Medulla oblongata (tissue), 1 donor: ENCODE measurements around the gene PKD2L2.
"Not testable (repeated sequence)": the region's sequence is repeated elsewhere in the genome, so short reads cannot be mapped to it uniquely, and the experiment has no call there.

ENCODE experiments used
- DNase-seq: peaks from one replicate; pipeline ENCODE4 v3.0.0-alpha.2; 2015; ENCODE audit errors: extremely low spot score

Gene PKD2L2

DNA sequence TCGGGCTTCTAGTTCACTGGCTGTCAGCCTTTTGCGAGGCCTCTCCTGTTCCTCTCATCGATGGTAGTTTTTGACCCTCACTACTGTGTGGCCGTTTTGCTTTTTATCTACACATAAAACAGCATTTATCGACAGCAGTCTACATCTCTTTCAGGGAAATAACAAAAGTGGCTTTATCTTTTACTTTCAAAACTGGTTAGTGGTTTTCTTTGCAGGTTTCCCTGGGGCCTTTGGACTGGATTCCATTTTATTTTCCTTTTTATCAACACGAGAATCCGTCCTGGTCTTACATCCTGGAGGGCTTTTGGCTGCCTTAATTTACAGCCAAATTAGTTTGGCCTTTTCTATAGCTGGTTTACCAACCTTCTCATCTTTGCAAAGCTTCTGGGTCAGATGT is 793 bp upstream of the PKD2L2 start:
- peak; percentile 47 for DNase-seq

DNA sequence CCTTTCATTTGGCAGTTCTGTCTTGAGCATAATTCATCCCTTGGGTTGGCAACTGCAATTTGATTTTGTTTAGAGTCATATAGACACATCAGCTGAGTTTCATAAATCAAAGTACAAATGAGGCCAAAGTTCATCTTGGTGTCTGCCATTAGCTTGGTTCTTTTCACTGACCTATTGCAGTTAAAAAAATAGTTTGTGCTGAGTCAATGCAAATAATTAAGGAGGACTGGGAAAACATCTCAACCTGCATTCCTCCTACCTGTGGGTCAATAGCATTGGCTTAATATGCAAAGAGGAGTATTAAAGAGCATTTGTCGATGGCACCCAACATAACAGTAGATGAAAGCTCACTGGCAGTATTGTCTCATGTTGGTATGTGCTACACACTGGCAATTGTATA is 1.6 kb downstream of the PKD2L2 start:
- DNase-seq: no peak

- no peak for DNase-seq
Observed at GRCh38 chr5:137891849-137892248, 2.6 kb downstream of the PKD2L2 start.

- no peak for DNase-seq
Observed at GRCh38 chr5:137894586-137894985, 5.3 kb downstream of the PKD2L2 start.

DNA sequence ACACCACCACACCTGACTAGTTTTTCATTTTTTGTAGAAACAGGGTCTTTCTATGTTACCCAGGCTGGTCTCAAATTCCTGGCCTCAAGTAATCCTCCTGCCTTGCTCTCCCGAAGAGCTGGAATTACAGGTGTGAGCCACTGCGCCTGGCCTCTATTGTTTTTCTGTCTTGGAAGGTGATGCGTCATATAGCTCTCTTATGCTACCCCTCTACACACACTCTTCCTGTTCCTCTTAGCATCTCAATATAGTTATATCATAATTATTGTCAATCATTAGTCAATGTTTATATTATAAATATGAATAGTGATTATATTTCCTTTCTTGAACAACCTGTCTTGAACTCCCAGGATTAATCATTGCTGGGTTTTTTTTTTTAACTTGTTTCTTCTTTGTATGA is 7.3 kb downstream of the PKD2L2 start:
- DNase-seq: no peak

DNA sequence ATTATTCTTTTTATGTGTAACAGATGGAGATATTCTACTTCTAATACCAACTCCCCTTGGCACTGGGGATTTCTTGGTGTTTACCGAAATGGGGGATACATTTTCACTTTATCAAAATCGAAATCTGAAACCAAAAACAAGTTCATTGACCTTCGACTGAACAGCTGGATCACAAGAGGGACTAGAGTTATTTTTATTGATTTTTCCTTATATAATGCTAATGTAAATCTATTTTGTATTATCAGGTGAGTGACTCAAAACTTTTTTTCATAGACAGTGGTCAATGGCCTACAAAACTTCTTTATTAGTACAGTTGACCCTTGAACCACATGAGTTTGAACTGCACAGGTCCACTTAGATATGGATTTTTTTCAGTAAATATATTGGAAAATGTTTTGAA is 10.2 kb downstream of the PKD2L2 start:
- no peak for DNase-seq

- peak; percentile 83 for DNase-seq
Observed at GRCh38 chr5:137901011-137901817, 12.0 kb downstream of the PKD2L2 start.

DNA sequence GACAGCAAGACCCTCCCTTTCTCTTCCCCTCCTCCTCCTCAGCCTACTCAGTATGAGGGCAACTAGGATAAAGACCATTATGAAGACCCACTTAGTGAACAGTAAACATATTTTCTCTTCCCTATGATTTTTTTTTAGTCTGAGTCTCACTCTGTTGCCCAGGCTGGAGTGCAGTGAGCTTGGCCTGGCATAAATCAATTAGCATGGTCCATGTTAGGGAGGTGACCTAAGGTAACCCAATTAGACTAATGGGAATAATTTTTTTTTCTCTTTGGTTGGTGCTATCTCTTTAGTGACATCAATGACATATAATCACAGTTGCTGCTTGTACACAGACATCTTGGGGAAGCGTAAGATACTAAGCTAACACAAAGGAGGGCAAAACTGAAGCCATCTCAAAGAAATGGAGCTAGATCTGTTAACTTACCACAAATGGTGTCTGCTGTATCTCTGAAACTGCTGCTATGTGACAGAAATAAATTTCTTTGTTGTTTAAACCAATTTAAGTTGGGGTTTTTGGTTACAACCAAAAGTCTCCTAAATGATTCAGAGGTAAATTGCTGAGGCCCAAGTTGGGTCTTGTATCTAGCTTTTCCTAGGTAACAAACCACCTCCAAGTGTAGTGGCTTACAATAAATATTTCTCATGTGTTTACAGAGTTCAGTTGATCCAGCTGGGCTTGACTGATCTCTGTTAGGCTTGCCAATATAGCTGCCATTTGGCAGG is 13.3 kb downstream of the PKD2L2 start:
- DNase-seq: no peak

DNA sequence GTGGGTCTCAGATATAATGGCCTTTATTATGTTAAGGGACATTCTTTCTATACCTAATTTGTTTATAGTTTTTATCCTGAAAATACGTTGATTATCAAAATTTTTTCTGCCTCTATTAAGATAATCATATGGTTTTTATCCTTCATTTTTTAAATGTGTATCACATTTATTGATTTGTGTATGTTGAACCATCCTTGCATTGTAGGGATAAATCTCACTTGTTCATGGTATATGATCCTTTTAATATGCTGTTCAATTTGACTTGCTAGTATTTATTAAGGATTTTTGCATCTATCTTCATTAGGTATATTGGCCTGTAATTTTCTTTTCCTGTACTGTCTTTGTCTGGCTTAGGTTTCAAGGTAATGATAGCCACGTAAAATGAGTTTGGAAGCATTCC is 25.5 kb downstream of the PKD2L2 start:
- DNase-seq: no peak

DNA sequence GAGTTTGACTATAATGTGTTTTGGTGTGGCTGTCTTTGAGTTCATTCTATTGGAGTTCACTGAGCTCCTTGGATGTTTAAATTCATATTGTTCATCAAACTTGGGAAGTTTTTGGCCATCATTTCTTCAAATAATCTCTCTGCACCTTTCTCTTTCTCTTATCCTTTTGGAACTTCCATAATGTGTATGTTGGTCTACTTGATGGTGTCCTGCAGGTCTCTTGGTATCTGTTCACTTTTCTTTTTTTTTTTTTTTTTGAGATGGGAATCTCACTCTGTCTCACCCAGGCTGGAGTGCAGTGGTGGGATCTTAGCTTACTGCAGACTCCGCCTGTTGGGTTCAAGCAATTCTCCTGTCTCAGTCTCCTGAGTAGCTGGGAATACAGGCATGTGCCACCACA is 27.7 kb downstream of the PKD2L2 start:
- DNase-seq: no peak

DNA sequence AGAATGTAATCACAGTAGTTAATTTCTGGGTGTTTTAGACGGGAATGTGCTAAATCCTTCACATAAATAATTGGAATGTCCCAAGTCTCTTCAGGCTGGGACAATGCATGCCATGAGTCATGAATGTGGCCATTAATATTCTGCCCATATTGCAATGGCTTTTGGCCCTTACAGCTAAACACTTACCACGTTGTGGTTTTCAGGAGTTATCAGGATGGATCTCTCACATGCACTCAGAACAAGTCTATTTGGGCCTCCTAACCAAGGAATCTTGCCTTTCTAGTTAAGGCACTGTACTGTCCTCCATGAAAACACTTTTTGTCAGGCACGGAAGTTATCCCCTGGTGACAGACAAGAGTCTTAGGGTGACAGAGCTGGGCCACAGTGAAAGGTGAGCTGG is 32.7 kb downstream of the PKD2L2 start:
- no peak for DNase-seq

GRCh38 chr5:137923856-137924255 is 34.6 kb downstream of the PKD2L2 start:
- DNase-seq: peak; percentile 60

DNA sequence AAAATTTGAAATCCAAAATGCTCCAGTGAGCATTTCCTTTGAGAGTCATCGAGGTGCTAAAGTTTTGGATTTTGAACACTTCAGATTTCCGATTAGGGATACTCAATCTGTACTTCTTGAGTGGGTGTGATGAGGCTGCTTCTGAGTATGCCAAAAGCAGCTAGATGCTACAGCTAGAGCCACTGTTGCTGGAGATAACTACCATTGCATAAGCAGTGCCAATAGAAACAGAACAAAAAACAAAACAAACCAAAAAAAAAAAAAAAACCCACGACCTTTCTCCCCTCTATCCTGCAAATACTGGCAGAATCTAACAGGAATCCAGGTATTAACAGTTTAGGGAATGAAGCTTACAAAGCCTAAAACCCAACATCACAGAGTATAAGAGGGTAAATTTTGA is 43.5 kb downstream of the PKD2L2 start:
- DNase-seq: no peak

DNA sequence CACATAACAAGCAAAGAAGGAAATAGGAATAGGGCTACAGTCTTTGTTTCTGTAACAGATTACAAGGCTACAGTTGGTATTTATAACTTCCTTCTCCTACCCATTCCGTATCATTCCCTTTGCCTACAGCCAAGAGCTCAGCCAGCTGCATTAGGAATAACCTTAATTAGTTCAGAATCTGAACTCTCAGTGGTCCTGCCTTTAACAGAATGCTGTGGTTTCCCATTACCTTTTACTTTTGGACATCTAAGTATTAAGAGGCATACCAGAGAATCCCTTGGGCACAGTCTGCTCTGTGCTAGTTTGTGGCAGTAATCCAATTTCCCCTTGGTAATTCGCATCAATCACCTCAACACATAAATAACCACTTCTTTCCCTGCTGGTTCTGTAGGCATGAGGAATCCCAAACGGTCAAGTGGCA is 44.2 kb downstream of the PKD2L2 start:
- DNase-seq: peak; percentile 17

DNA sequence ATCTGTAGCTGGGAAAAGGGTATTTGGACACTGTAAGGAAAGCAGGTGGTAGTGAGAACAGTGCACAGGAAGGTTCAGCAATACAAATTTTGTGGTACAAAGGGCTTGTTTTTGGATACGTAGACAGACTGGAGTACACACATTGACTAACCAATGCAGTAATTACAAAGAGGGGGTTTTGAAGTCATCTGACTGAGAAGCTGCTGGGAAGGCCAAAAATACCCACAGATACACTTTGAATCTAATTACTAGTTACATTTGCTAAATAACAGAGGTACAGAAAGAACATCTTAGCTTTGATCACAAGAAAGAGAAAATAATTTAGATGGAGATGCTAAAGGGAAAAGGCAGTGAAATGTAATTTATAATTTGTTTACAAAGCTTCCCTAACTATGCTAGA is 45.9 kb downstream of the PKD2L2 start:
- no peak for DNase-seq

DNA sequence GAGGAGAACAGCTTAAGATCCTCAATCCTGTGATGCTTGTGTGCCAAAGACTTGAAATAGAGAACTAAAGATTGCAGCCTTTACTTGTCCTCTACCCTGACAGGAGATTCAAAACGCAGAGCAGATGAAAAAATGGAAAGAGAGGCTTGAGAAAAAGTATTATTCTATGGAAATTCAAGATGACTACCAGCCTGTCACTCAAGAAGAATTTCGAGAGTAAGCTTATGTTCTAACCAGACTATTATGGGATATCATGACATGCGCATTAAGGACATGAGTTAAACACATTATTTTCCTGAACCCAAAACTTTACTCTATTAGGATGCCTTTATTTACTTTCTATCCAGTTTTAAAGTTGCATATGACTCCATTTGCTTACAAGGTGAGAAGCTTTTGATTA is 46.4 kb downstream of the PKD2L2 start:
- no peak for DNase-seq

GRCh38 chr5:137937994-137938750 is 48.9 kb downstream of the PKD2L2 start:
- DNase-seq: no peak

- DNase-seq: no peak
Observed at GRCh38 chr5:137938751-137939143, 49.5 kb downstream of the PKD2L2 start.

- no peak for DNase-seq
Observed at GRCh38 chr5:137939331-137939730, 50.1 kb downstream of the PKD2L2 start.

- DNase-seq: not testable (repeated sequence)
Observed at GRCh38 chr5:137944280-137944679, 55.0 kb downstream of the PKD2L2 start.

- DNase-seq: no peak
Observed at GRCh38 chr5:137945825-137946224, 56.6 kb downstream of the PKD2L2 start.

DNA sequence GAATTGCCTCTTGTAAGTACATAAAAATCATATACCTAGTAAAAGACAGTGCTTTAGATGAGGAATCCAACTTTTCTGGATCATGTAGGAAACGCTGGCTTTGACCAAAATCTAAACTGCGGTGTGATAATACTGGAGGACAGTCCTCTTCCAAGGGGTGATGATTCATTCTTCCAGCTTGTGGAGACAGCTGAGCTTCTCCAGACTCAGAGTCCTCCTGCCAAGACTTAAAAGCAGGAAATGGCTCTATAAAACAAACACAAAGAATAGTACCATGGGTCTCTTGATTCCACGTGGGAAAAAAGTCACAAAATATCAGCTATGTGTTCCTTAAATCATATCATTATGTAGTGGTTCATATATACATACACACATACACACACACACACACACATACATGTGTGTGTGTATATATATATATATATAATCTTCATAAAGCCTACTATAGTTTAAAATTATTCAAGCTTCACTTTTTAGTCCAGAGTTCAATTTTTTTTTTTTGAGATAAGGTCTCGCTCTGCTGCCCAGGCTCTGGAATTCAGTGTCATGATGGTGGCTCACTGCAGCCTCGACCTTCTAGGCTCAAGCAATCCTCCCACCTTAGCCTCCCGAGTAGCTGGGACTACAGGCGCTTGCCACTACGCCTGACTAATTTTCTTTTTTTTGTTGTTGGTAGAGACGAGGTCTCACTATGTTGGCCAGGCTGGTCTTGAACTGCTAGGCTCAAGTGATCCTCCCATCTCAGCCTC is 65.0 kb downstream of the PKD2L2 start:
- no peak for DNase-seq
